H1 (cell line): Measurements from ENCODE around the gene GDI2. TPM values are rescaled to one million over a fixed set of nuclear protein-coding genes. Genes with fewer than 3 reads are reported as not detected.

ENCODE experiments used
- CTCF ChIA-PET: fragments of 300-600 bp; sonication (Branson Sonifier 250); formaldehyde crosslinking; loops from one replicate; lab custom pipeline; 2021; ENCODE audit not compliant: partially characterized antibody; lab: Charles Lee
- POLR2A ChIA-PET: fragments of 300-600 bp; sonication (Branson Sonifier 250); formaldehyde crosslinking; loops from one replicate; lab custom pipeline; 2021; ENCODE audit warnings: inconsistent platforms; ENCODE audit not compliant: partially characterized antibody; lab: Charles Lee
- DNase-seq, 2 experiments: peaks; one replicate each; pipeline versions ENCODE4 v3.0.0 to v3.0.0-alpha.2; 2010 to 2022; ENCODE audit warnings: low spot score in 2 of 2, low read depth in 1 of 2, mixed read lengths in 1 of 2
- FAIRE-seq: peaks from 2 replicates; lab custom pipeline; 2011; peaks lifted over from hg19 to GRCh38; lab: Jason Lieb, UNC
- H2AFZ ChIP-seq: 2 replicates; pipeline ENCODE4 v1.8.1; 2012; ENCODE audit warnings: low read length, inconsistent platforms
- H2AK5ac ChIP-seq: 2 replicates; pipeline ENCODE4 v1.6.1; 2013; ENCODE audit warnings: low read depth, low read length
- H2BK120ac ChIP-seq: replicated peaks from 2 replicates; pipeline ENCODE3; 2013; ENCODE audit warnings: low read depth, low read length, inconsistent platforms
- H2BK12ac ChIP-seq: 2 replicates; pipeline ENCODE4 v1.6.1; 2013; ENCODE audit warnings: low read depth, low read length
- H2BK15ac ChIP-seq: 2 replicates; pipeline ENCODE4 v1.6.1; 2013; ENCODE audit warnings: low read length
- H2BK20ac ChIP-seq: 2 replicates; pipeline ENCODE4 v1.6.1; 2013; ENCODE audit warnings: low read length
- H2BK5ac ChIP-seq: 2 replicates; pipeline ENCODE4 v1.6.1; 2013; ENCODE audit warnings: low read depth, low read length
- H3K14ac ChIP-seq: 2 replicates; pipeline ENCODE4 v1.6.1; 2013; ENCODE audit warnings: inconsistent platforms; ENCODE audit not compliant: insufficient read length
- H3K18ac ChIP-seq: 2 replicates; pipeline ENCODE4 v1.6.1; 2013; ENCODE audit warnings: low read length; ENCODE audit errors: extremely low read depth
- H3K23ac ChIP-seq: 2 replicates; pipeline ENCODE4 v1.6.1; 2013; ENCODE audit warnings: inconsistent platforms; ENCODE audit not compliant: insufficient read length
- H3K23me2 ChIP-seq: 2 replicates; pipeline ENCODE4 v1.6.1; 2013; ENCODE audit warnings: low read depth, low read length
- H3K27ac ChIP-seq: 2 replicates; pipeline ENCODE4 v1.6.1; 2011; ENCODE audit warnings: low read depth, low read length, inconsistent platforms
- H3K27me3 ChIP-seq, 4 experiments: replicated peaks in 1 of 4; 1 replicate in 1 of 4; 2 replicates in 3 of 4; pipeline versions ENCODE4 v1.6.1 to v1.8.1; 2011 to 2013; ENCODE audit warnings: low read length in 3 of 4, mild to moderate bottlenecking in 3 of 4, inconsistent platforms in 2 of 4, mixed read lengths in 2 of 4, moderate library complexity in 1 of 4; ENCODE audit not compliant: control insufficient read depth in 3 of 4, insufficient read depth in 3 of 4; ENCODE audit errors: extremely low read depth in 1 of 4
- H3K36me3 ChIP-seq, 4 experiments: 2 replicates each; pipeline versions ENCODE4 v1.6.1 to v1.8.1; 2011 to 2013; ENCODE audit warnings: mild to moderate bottlenecking in 4 of 4, low read length in 3 of 4, moderate library complexity in 2 of 4, control low read depth in 1 of 4, inconsistent platforms in 1 of 4; ENCODE audit not compliant: insufficient read depth in 4 of 4, control insufficient read depth in 2 of 4
- H3K4ac ChIP-seq: replicated peaks from 2 replicates; pipeline ENCODE3; 2013; ENCODE audit warnings: low read length, low read depth, mixed read lengths, inconsistent platforms; ENCODE audit not compliant: insufficient read length
- H3K4me1 ChIP-seq, 4 experiments: replicated peaks in 1 of 4; 1 replicate in 1 of 4; 2 replicates in 3 of 4; pipeline versions ENCODE4 v1.6.1 to v1.8.1; 2011 to 2013; ENCODE audit warnings: low read length in 3 of 4, inconsistent platforms in 2 of 4, mixed read lengths in 1 of 4; ENCODE audit not compliant: insufficient read depth in 4 of 4, control insufficient read depth in 3 of 4
- H3K4me2 ChIP-seq, 2 experiments: 2 replicates each; pipeline versions ENCODE4 v1.6.1 to v1.8.1; 2011 to 2013; ENCODE audit warnings: low read depth in 2 of 2, low read length in 2 of 2, control low read depth in 1 of 2, inconsistent platforms in 1 of 2, mild to moderate bottlenecking in 1 of 2; ENCODE audit not compliant: insufficient read depth in 1 of 2
- H3K4me3 ChIP-seq, 4 experiments: fragments of 200-600, 300-600 bp in 1 of 4; sonication (generic), shearing (Covaris generic), sonication (Bioruptor Twin) in 1 of 4; 2 replicates each; pipeline versions ENCODE4 v1.5.1 to v1.8.1; 2011 to 2016; ENCODE audit warnings: low read length in 4 of 4, low read depth in 3 of 4, control low read depth in 2 of 4, inconsistent platforms in 2 of 4, mild to moderate bottlenecking in 2 of 4, mixed read lengths in 1 of 4, moderate library complexity in 1 of 4; ENCODE audit not compliant: insufficient read depth in 2 of 4; ENCODE audit errors: extremely low read depth in 1 of 4
- H3K56ac ChIP-seq: replicated peaks from 2 replicates; pipeline ENCODE3; 2013; ENCODE audit warnings: low read depth, mild to moderate bottlenecking, mixed read lengths, low read length, inconsistent platforms; ENCODE audit not compliant: insufficient read length
- H3K79me1 ChIP-seq: 2 replicates; pipeline ENCODE4 v1.6.1; 2013; ENCODE audit warnings: low read depth, low read length, control low read depth
- H3K79me2 ChIP-seq, 2 experiments: 2 replicates each; pipeline versions ENCODE4 v1.6.1 to v1.8.1; 2012 to 2013; ENCODE audit warnings: low read length in 2 of 2, mild to moderate bottlenecking in 2 of 2, inconsistent platforms in 1 of 2; ENCODE audit not compliant: insufficient read depth in 2 of 2, control insufficient read depth in 1 of 2
- H3K9ac ChIP-seq, 4 experiments: replicated peaks in 1 of 4; 1 replicate in 1 of 4; 2 replicates in 3 of 4; pipeline versions ENCODE4 v1.6.1 to v1.8.1; 2011 to 2013; ENCODE audit warnings: low read depth in 3 of 4, low read length in 3 of 4, control low read depth in 2 of 4, mild to moderate bottlenecking in 2 of 4, moderate library complexity in 2 of 4, inconsistent platforms in 1 of 4; ENCODE audit errors: extremely low read depth in 1 of 4
- H3K9me3 ChIP-seq, 2 experiments: 2 replicates each; pipeline versions ENCODE4 v1.6.1 to v1.8.1; 2012 to 2013; ENCODE audit warnings: mild to moderate bottlenecking in 2 of 2, moderate library complexity in 2 of 2, control low read depth in 1 of 2, inconsistent platforms in 1 of 2, low read depth in 1 of 2, low read length in 1 of 2, mixed read lengths in 1 of 2; ENCODE audit not compliant: insufficient read depth in 2 of 2
- H4K20me1 ChIP-seq, 2 experiments: replicated peaks in 1 of 2; 2 replicates each; pipeline versions ENCODE3 to v1.8.1; 2011 to 2013; ENCODE audit warnings: inconsistent platforms in 2 of 2, low read length in 2 of 2, mild to moderate bottlenecking in 1 of 2; ENCODE audit not compliant: insufficient read depth in 2 of 2, control insufficient read depth in 1 of 2
- H4K5ac ChIP-seq: 2 replicates; pipeline ENCODE4 v1.6.1; 2013; ENCODE audit warnings: low read length, low read depth, mixed read lengths, inconsistent platforms; ENCODE audit not compliant: insufficient read length
- H4K8ac ChIP-seq: 2 replicates; pipeline ENCODE4 v1.8.0; 2013; ENCODE audit warnings: mild to moderate bottlenecking, moderate library complexity, low read length, inconsistent platforms; ENCODE audit not compliant: insufficient read depth; ENCODE audit errors: extremely low read depth
- H4K91ac ChIP-seq: replicated peaks from 2 replicates; pipeline ENCODE3; 2013; ENCODE audit warnings: low read length, mixed read lengths, inconsistent platforms; ENCODE audit not compliant: insufficient read length
- ASH2L ChIP-seq: fragments of 200-600, 300-600 bp; sonication (generic); IDR thresholded peaks from one replicate; pipeline ENCODE4 v1.7.1; 2017; ENCODE audit warnings: low read length
- BACH1 ChIP-seq: IDR thresholded peaks from 2 replicates; pipeline ENCODE4 v1.6.1; 2012; ENCODE audit warnings: low read length, improper control_type of control experiment
- E2F6 ChIP-seq: IDR thresholded peaks from 2 replicates; pipeline ENCODE4 v1.6.1; 2012; ENCODE audit warnings: inconsistent platforms
- EP300 ChIP-seq, 2 experiments: IDR thresholded peaks; 1 replicate in 1 of 2; 2 replicates in 1 of 2; pipeline ENCODE4 v1.6.1; 2011 to 2012; ENCODE audit warnings: low read depth in 2 of 2, low read length in 2 of 2, mild to moderate bottlenecking in 2 of 2, borderline replicate concordance in 1 of 2, inconsistent platforms in 1 of 2, moderate library complexity in 1 of 2
- HDAC6 ChIP-seq: IDR thresholded peaks from one replicate; pipeline ENCODE4 v1.7.1; 2012; ENCODE audit warnings: low read depth, mild to moderate bottlenecking, inconsistent platforms, low read length, moderate library complexity
- JUN ChIP-seq: IDR thresholded peaks from 2 replicates; pipeline ENCODE4 v1.6.1; 2011; ENCODE audit warnings: low read depth, mild to moderate bottlenecking, improper control_type of control experiment, low read length
- RBBP5 ChIP-seq: IDR thresholded peaks from 2 replicates; pipeline ENCODE4 v1.7.1; 2012; ENCODE audit warnings: low read depth, mild to moderate bottlenecking, inconsistent platforms, low read length, moderate library complexity, borderline replicate concordance
- RNF2 ChIP-seq: fragments of 200-900, 300-1000 bp; sonication (generic); IDR thresholded peaks from 2 replicates; pipeline ENCODE4 v1.7.1; 2016; ENCODE audit warnings: borderline replicate concordance, low read depth, mild to moderate bottlenecking, antibody characterized with exemption, low read length; ENCODE audit not compliant: poor library complexity, severe bottlenecking; ENCODE audit errors: missing control alignments
- RXRA ChIP-seq: IDR thresholded peaks from 2 replicates; pipeline ENCODE4 v1.6.1; 2011; ENCODE audit warnings: low read depth, mild to moderate bottlenecking, low read length, moderate library complexity; ENCODE audit not compliant: insufficient read depth
- SAP30 ChIP-seq: fragments of 300-600 bp; sonication (generic); IDR thresholded peaks from 2 replicates; pipeline ENCODE4 v1.7.1; 2012; ENCODE audit warnings: low read length, moderate library complexity, mild to moderate bottlenecking, inconsistent platforms; ENCODE audit not compliant: insufficient read depth, insufficient replicate concordance
- SRF ChIP-seq: IDR thresholded peaks from 2 replicates; pipeline ENCODE4 v1.6.1; 2011; ENCODE audit warnings: mild to moderate bottlenecking, low read depth, low read length, moderate library complexity
- TBP ChIP-seq: IDR thresholded peaks from 2 replicates; pipeline ENCODE4 v1.6.1; 2011; ENCODE audit warnings: low read depth, low read length, improper control_type of control experiment
- TEAD4 ChIP-seq: IDR thresholded peaks from 2 replicates; pipeline ENCODE4 v1.6.1; 2012; ENCODE audit warnings: low read depth, low read length, inconsistent platforms, mixed read lengths
- WGBS, 2 experiments: shearing (Covaris generic) in 1 of 2; methylation state at CpG; one replicate each; pipeline versions ENCODE4 v1.1.6 to v1.1.7; 2013 to 2015; ENCODE audit warnings: low lambda C conversion rate in 2 of 2, mixed read lengths in 2 of 2, inconsistent platforms in 1 of 2, low coverage in 1 of 2, missing lambda C conversion rate in 1 of 2; ENCODE audit not compliant: insufficient replicate concordance in 2 of 2, insufficient coverage in 1 of 2, insufficient read length in 1 of 2; ENCODE audit errors: extremely low coverage in 1 of 2, missing lambda C conversion rate in 1 of 2; 5-methylcytosine and 5-hydroxymethylcytosine counted together
- polyA plus RNA-seq, 7 experiments: library from polyadenylated mRNA; depleted of rRNA in 3 of 7; stranded (reverse) in 5 of 7; unstranded in 2 of 7; fragments of >200 nt in 5 of 7; fragments of 200-250 nt in 2 of 7; gene quantifications; 1 replicate in 5 of 7; 2 replicates in 1 of 7; 4 replicates in 1 of 7; pipeline versions ENCODE4 v1.2.1 to v1.2.3, GENCODE V29; 2011 to 2013; ENCODE audit warnings: missing spikeins in 2 of 7, mixed read lengths in 2 of 7
- total RNA-seq: library from RNA; stranded (reverse); fragmentation: NEBNext Ultra II Directional; extraction: Animal tissue kit (Norgen Biotek cat#: 25700); gene quantifications from 2 replicates; pipeline ENCODE4 v1.2.1, GENCODE V29; 2021

Gene GDI2
- total and polyA plus RNA-seq, 2 of the 8 experiments (the other 6 are each of a cell fraction or from before 2014, with no cell fraction given), result 168 to 385 TPM

GRCh38 chr10:5829267-5829666 is 16.0 kb upstream of the GDI2 start:
- Histone ChIP-seq H3K27ac (no peak overlapping the region), H3K23me2 (no peaks in the 10 kb centered on the region), H3K4me1 (peaks cover 0 to 2% (median 0%) of the 10 kb centered on the region in 4 experiments; a peak in 1 of 7 replicates), H2AK5ac (no peak overlapping the region), H4K8ac (no peak overlapping the region), H3K4me2 (no peak overlapping the region), H2BK15ac (no peak overlapping the region), H2BK5ac (no peak overlapping the region), H2BK120ac (no peak overlapping the region), H4K20me1 (no peaks in the 10 kb centered on the region), H3K9me3 (no peaks in the 10 kb centered on the region), H2AFZ (no peak overlapping the region), H3K14ac (no peak overlapping the region), H2BK20ac (no peak overlapping the region), H4K91ac (no peak overlapping the region), H3K18ac (no peak overlapping the region), H2BK12ac (no peak overlapping the region), H4K5ac (no peak overlapping the region), H3K56ac (no peak overlapping the region), H3K36me3 (no peaks in the 10 kb centered on the region), H3K4ac (no peak overlapping the region), H3K4me3 (no peak overlapping the region), H3K79me1 (no peaks in the 10 kb centered on the region), H3K9ac (no peak overlapping the region), H3K23ac (no peak overlapping the region), H3K27me3 (no peaks in the 10 kb centered on the region), H3K79me2 (no peaks in the 10 kb centered on the region)
- FAIRE-seq (no peak), DNase-seq (no peak)
- ChIA-PET CTCF (interaction anchor here (1.4 kb wide), 1 partner anchor 25 kb away, joined by 5 read pairs; no protein-coding TSS in a partner anchor), POLR2A (interaction anchor here (1.2 kb wide), 1 partner anchor 16 kb away, joined by 3 read pairs; the partner anchor contains the start of gene GDI2)
- WGBS, 2 experiments, result 87% methylated on average over 9 of the region's 9 CpGs; no CpG with 5 or more reads in 1 of the 2 experiments
- TF ChIP-seq JUN, result no peak
- no peak for TF ChIP-seq SAP30
- no peak for TF ChIP-seq SRF
- TF ChIP-seq RNF2, result no peak
- TF ChIP-seq EP300 (IDR thresholded peaks at IDR 0.05; ENCODE audit: borderline replicate concordance in 1 of 2, low read depth in 2 of 2, low read length in 2 of 2), result no peak
- TF ChIP-seq HDAC6, result no peak
- no peak for TF ChIP-seq ASH2L
- TF ChIP-seq RBBP5, result no peak
- TF ChIP-seq TEAD4, result no peak
- no peak for TF ChIP-seq TBP
- TF ChIP-seq BACH1, result no peak
- no peak for TF ChIP-seq E2F6
- no peak for TF ChIP-seq RXRA
